Ovary (tissue), 3 donors: ENCODE measurements around the gene IFITM2.

Experiments
- POLR2A ChIP-seq: fragments of 450-650 bp; IDR thresholded peaks from one replicate; pipeline ENCODE4 v1.6.1; 2017; ENCODE audit warnings: antibody characterized with exemption, mild to moderate bottlenecking, moderate library complexity
- TF ChIP-seq, protein P1 (sequence below), 3 donors: fragments of 450-650 bp in 2 of 3; fragments of 200-600 bp in 1 of 3; IDR thresholded peaks; one replicate each; pipeline versions ENCODE4 v1.5.1 to v1.8.0; 2016 to 2022; ENCODE audit warnings: antibody characterized with exemption in 3 of 3, mild to moderate bottlenecking in 1 of 3
- donor health status: DM: no; HTN: no; CAD: no.

DNA sequence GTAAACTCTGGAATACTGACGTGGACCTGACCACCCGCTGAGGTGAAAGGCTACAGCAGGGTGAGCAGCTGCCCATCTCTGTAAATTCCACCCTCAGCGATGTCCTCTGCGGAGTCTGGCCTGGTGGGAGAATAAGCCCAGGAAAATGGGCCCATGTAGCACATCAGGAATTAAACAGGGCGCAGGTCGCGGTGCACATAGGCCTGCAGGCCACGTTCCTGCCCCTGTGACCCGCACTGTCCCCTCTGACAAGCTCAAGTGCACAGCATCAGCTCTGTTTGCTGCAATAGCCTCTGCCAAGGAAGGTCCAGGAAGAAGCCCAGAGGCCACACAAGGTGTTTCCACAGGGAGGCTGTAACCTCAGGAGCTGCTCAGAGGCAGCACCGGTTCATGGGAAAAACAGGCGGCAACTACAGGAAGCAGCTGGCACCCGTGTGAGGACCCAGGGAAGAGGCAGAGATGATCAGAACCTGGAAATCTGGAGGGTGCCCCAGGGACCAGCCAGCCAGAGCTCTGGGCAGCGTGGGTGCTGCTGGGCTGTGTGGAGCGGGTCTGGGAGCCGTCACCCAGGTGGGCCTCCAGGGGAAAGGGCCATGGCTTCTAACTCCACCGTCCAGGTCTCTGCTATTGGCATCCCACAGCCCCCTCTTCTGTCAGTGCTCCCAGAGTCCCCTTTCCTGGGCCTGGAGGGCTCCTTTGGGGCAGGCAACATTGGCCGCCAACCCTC is 808 bp upstream of the IFITM2 start:
- TF ChIP-seq, protein P1, sequence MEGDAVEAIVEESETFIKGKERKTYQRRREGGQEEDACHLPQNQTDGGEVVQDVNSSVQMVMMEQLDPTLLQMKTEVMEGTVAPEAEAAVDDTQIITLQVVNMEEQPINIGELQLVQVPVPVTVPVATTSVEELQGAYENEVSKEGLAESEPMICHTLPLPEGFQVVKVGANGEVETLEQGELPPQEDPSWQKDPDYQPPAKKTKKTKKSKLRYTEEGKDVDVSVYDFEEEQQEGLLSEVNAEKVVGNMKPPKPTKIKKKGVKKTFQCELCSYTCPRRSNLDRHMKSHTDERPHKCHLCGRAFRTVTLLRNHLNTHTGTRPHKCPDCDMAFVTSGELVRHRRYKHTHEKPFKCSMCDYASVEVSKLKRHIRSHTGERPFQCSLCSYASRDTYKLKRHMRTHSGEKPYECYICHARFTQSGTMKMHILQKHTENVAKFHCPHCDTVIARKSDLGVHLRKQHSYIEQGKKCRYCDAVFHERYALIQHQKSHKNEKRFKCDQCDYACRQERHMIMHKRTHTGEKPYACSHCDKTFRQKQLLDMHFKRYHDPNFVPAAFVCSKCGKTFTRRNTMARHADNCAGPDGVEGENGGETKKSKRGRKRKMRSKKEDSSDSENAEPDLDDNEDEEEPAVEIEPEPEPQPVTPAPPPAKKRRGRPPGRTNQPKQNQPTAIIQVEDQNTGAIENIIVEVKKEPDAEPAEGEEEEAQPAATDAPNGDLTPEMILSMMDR (IDR thresholded peaks at IDR 0.05) = no peak
- TF ChIP-seq POLR2A = no peak
